ENCODE data around the gene TCF7L2. TPM values are rescaled to one million over a fixed set of nuclear protein-coding genes. Genes with fewer than 3 reads are reported as not detected.

TCF7L2 gene
- total and polyA plus RNA-seq, 4 donors = 14.0 to 57.8 (median 34.8) TPM

DNA sequence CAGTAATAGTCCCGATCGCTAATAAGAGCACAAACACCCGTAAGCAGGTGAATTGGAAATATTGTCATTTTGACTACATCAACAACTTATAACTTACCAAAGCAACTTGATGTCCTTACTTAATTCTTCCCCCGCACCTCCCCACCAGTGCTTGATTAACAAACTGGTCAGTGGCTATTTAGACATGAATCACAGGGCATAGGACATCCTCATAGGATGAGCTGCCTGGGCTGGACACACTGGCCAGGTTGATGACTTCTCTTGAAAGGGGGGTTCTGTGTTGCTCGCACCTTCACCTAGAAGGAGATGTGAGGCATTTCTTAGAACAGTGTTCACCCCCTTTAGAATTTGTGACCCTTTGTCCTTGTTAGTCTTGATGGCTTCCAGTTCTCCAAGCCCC is 163.2 kb downstream of the TCF7L2 start:
- no peak for ATAC-seq (ENCODE audit: low FRiP score)
- H3K27me3 ChIP-seq (ENCODE audit: control insufficient read depth in 1 of 2, insufficient read depth in 2 of 2, low read length in 1 of 2) = no peaks in the 10 kb centered on the region
- no peak for DNase-seq
- WGBS, 2 donors = 95 to 99% methylated on average over 5 of the region's 5 CpGs
- intact Hi-C loops (cut with DNase I) = no loop called here
- no peaks in the 10 kb centered on the region for H3K9me3 ChIP-seq (ENCODE audit: control insufficient read depth, low read length)
- H3K27ac ChIP-seq (ENCODE audit: low read depth in 1 of 2, low read length in 2 of 2) = no peak overlapping the region
- H3K36me3 ChIP-seq (ENCODE audit: control insufficient read depth in 1 of 2, insufficient read depth in 2 of 2, low read length in 1 of 2) = peaks cover 0 to 1% of the 10 kb centered on the region in 2 donors
- no peak overlapping the region for H3K4me3 ChIP-seq (ENCODE audit: low read length in 2 of 2)
- H3K4me1 ChIP-seq (ENCODE audit: control insufficient read depth in 1 of 2, insufficient read depth in 2 of 2, low read length in 2 of 2) = peaks cover 4 to 5% of the 10 kb centered on the region in 2 donors

DNA sequence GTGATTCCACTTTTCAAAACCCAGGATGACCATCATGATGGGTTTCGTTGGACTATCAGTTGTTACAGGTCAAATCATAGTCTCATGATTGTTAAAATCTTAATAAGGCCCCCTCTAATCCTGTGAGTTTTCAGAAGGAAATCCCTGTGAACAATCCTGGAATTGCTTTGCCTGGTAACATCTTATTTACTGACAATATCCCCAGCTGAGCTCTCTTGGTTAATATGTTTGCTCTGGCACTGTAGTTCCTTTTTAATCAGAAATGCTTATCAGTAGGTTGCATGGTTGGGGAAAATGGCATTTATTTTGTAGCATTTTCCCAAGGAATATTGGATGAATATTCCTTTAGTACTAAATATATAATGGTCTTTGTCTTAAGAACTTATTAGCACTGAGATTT is 163.9 kb downstream of the TCF7L2 start:
- intact Hi-C loops (cut with DNase I) = no loop called here
- WGBS, 2 donors = 52 to 85% methylated on average over 1 of the region's 1 CpG
- H3K9me3 ChIP-seq (ENCODE audit: control insufficient read depth, low read length) = no peaks in the 10 kb centered on the region
- H3K27ac ChIP-seq (ENCODE audit: low read depth in 1 of 2, low read length in 2 of 2) = no peak overlapping the region
- H3K27me3 ChIP-seq (ENCODE audit: control insufficient read depth in 1 of 2, insufficient read depth in 2 of 2, low read length in 1 of 2) = no peaks in the 10 kb centered on the region
- DNase-seq (no peak), ATAC-seq (ENCODE audit: low FRiP score) (no peak)
- no peak overlapping the region for H3K4me3 ChIP-seq (ENCODE audit: low read length in 2 of 2)
- H3K4me1 ChIP-seq (ENCODE audit: control insufficient read depth in 1 of 2, insufficient read depth in 2 of 2, low read length in 2 of 2) = peaks cover 4 to 5% of the 10 kb centered on the region in 2 donors
- peaks cover 0 to 1% of the 10 kb centered on the region in 2 donors for H3K36me3 ChIP-seq (ENCODE audit: control insufficient read depth in 1 of 2, insufficient read depth in 2 of 2, low read length in 1 of 2)

DNA sequence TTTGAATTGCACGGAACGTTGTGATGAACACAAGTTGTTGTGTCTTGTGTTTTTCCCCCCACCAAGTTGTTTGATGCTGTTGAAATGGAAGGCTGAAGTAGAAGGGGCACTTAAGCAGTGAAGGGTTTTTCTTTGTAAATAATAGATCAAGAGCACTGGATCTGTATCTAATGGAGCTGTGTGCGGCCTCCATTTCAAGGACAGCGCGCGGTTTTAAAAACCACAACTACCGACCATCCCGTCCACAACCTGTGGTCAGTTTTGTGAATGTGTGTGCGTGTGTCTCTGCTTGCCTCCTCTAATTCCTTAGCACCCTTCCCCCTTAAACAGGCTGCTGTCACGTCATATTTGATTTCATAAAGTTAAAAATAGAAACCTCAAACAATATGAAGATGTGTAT is 165.5 kb downstream of the TCF7L2 start:
- intact Hi-C loops (cut with DNase I) = no loop called here
- DNase-seq (no peak), ATAC-seq (ENCODE audit: low FRiP score) (no peak)
- H3K36me3 ChIP-seq (ENCODE audit: control insufficient read depth in 1 of 2, insufficient read depth in 2 of 2, low read length in 1 of 2) = peaks cover 0 to 1% of the 10 kb centered on the region in 2 donors
- no peaks in the 10 kb centered on the region for H3K9me3 ChIP-seq (ENCODE audit: control insufficient read depth, low read length)
- H3K4me3 ChIP-seq (ENCODE audit: low read length in 2 of 2) = no peak overlapping the region
- WGBS, 2 donors = 92 to 94% methylated on average over 10 of the region's 10 CpGs
- peaks cover 4 to 5% of the 10 kb centered on the region in 2 donors for H3K4me1 ChIP-seq (ENCODE audit: control insufficient read depth in 1 of 2, insufficient read depth in 2 of 2, low read length in 2 of 2)
- no peaks in the 10 kb centered on the region for H3K27me3 ChIP-seq (ENCODE audit: control insufficient read depth in 1 of 2, insufficient read depth in 2 of 2, low read length in 1 of 2)
- H3K27ac ChIP-seq (ENCODE audit: low read depth in 1 of 2, low read length in 2 of 2) = no peak overlapping the region

DNA sequence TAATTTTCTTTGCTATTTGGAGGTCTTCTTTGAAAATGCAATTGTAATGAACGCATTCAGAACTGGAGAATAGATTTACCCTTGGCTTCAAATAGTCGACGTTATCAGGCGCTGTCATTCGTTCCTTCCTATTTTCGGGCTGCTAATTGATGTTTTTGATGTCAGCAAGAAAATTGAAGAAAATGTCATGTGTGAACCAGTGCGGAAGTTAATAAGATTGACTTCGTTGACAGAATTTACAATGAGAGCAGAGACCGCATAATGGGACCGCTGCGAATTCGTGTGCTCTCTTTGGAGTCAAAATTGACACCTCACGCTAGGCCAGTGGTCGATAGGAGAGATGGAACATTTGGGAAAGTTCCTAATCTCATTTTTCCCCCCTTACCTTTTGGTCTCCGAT is 168.8 kb downstream of the TCF7L2 start:
- Histone ChIP-seq H3K27me3 (ENCODE audit: control insufficient read depth in 1 of 2, insufficient read depth in 2 of 2, low read length in 1 of 2) (no peaks in the 10 kb centered on the region), H3K27ac (ENCODE audit: low read depth in 1 of 2, low read length in 2 of 2) (no peak overlapping the region), H3K36me3 (ENCODE audit: control insufficient read depth in 1 of 2, insufficient read depth in 2 of 2, low read length in 1 of 2) (peaks cover 0 to 1% of the 10 kb centered on the region in 2 donors), H3K9me3 (ENCODE audit: control insufficient read depth, low read length) (no peaks in the 10 kb centered on the region), H3K4me3 (ENCODE audit: low read length in 2 of 2) (no peak overlapping the region), H3K4me1 (ENCODE audit: control insufficient read depth in 1 of 2, insufficient read depth in 2 of 2, low read length in 2 of 2) (peaks cover 0 to under 1% of the 10 kb centered on the region in 2 donors)
- ATAC-seq (ENCODE audit: low FRiP score) (no peak), DNase-seq (no peak)
- 92 to 94% methylated on average over 15 of the region's 15 CpGs for WGBS, 2 donors
- intact Hi-C loops (cut with DNase I) = no loop called here

DNA sequence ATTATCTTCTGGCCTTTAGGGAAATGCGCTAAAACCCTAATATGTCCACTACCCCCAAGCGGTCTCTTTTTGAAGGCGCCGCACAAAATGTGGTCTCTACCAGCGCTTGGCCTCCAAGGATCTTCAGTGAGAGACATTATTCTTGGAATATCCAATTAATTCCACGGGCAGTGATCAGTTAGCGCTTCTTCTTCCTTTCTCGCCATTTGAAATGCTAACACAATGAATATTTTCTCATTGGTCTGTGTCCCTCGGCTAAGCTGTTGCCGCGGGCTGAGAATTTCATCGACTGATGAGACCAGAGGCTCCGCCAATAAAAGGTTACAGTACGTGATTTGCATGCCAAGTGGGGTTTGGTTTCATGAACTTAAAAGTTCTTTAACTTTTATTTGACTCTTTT is 169.8 kb downstream of the TCF7L2 start:
- DNase-seq (no peak), ATAC-seq (ENCODE audit: low FRiP score) (no peak)
- Histone ChIP-seq H3K27ac (ENCODE audit: low read depth in 1 of 2, low read length in 2 of 2) (no peak overlapping the region), H3K4me3 (ENCODE audit: low read length in 2 of 2) (no peak overlapping the region), H3K4me1 (ENCODE audit: control insufficient read depth in 1 of 2, insufficient read depth in 2 of 2, low read length in 2 of 2) (no peaks in the 10 kb centered on the region), H3K27me3 (ENCODE audit: control insufficient read depth in 1 of 2, insufficient read depth in 2 of 2, low read length in 1 of 2) (no peaks in the 10 kb centered on the region), H3K9me3 (ENCODE audit: control insufficient read depth, low read length) (no peaks in the 10 kb centered on the region), H3K36me3 (ENCODE audit: control insufficient read depth in 1 of 2, insufficient read depth in 2 of 2, low read length in 1 of 2) (peaks cover 0 to 1% of the 10 kb centered on the region in 2 donors)
- 98% methylated on average over 14 of the region's 14 CpGs for WGBS, 2 donors
- intact Hi-C loops (cut with DNase I) = loop anchor here in 1 of 2 donors (10.0 kb wide), 1 partner anchor 305 kb away; no protein-coding TSS in a partner anchor

DNA sequence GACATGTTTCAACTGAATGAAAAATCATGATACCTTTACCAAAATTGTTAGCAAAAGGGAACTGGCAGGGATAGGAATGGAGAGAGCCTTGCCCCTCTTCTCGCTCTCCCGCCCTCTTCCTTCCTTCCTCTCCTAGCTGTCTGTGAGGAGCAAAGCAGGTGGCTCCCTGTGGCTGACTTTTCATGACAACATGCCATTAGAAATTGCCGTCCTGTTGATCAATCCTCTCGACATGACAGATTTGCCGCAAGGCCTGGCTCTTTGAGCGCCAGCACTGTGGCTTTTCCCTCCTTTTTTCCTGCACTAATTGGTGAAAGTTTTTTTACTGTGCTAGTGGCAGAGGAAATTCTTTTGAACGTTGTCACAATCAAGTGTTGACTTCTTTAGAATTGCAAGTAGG is 171.1 kb downstream of the TCF7L2 start:
- Histone ChIP-seq H3K36me3 (ENCODE audit: control insufficient read depth in 1 of 2, insufficient read depth in 2 of 2, low read length in 1 of 2) (no peaks in the 10 kb centered on the region), H3K4me1 (ENCODE audit: control insufficient read depth in 1 of 2, insufficient read depth in 2 of 2, low read length in 2 of 2) (no peaks in the 10 kb centered on the region), H3K4me3 (ENCODE audit: low read length in 2 of 2) (no peak overlapping the region), H3K27me3 (ENCODE audit: control insufficient read depth in 1 of 2, insufficient read depth in 2 of 2, low read length in 1 of 2) (no peaks in the 10 kb centered on the region), H3K9me3 (ENCODE audit: control insufficient read depth, low read length) (no peaks in the 10 kb centered on the region), H3K27ac (ENCODE audit: low read depth in 1 of 2, low read length in 2 of 2) (no peak overlapping the region)
- 83 to 87% methylated on average over 7 of the region's 7 CpGs for WGBS, 2 donors
- intact Hi-C loops (cut with DNase I) = loop anchor here in 1 of 2 donors (10.0 kb wide), 1 partner anchor 306 kb away; no protein-coding TSS in a partner anchor
- DNase-seq = no peak
- ATAC-seq (ENCODE audit: low FRiP score) = no peak

DNA sequence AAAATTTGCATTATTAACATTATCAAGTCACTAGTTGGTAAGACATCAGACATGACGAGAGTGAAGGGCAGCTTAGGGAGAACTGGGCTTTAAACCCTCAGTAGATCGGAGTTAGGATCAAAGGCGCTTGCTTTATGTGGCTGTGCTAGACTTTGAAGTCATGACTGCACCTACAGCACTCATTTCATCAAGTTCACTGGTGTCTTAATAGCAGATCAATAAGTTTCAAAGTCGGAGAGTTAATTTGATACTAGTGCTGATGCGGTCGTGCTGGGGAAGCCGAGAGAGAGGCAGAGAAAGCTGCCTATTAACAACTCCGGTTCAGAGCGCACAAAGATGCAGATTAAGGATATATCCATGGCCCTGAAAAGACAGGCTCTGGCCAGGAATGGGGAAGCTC is 172.9 kb downstream of the TCF7L2 start:
- no peaks in the 10 kb centered on the region for H3K9me3 ChIP-seq (ENCODE audit: control insufficient read depth, low read length)
- peaks cover 0 to 2% of the 10 kb centered on the region in 2 donors for H3K4me1 ChIP-seq (ENCODE audit: control insufficient read depth in 1 of 2, insufficient read depth in 2 of 2, low read length in 2 of 2)
- DNase-seq = no peak
- intact Hi-C loops (cut with DNase I) = loop anchor here in 1 of 2 donors (10.0 kb wide), 1 partner anchor 308 kb away; no protein-coding TSS in a partner anchor
- no peak overlapping the region for H3K4me3 ChIP-seq (ENCODE audit: low read length in 2 of 2)
- ATAC-seq (ENCODE audit: low FRiP score) = no peak
- no peaks in the 10 kb centered on the region for H3K27me3 ChIP-seq (ENCODE audit: control insufficient read depth in 1 of 2, insufficient read depth in 2 of 2, low read length in 1 of 2)
- H3K27ac ChIP-seq (ENCODE audit: low read depth in 1 of 2, low read length in 2 of 2) = no peak overlapping the region
- WGBS, 2 donors = 95% methylated on average over 9 of the region's 9 CpGs
- no peaks in the 10 kb centered on the region for H3K36me3 ChIP-seq (ENCODE audit: control insufficient read depth in 1 of 2, insufficient read depth in 2 of 2, low read length in 1 of 2)

DNA sequence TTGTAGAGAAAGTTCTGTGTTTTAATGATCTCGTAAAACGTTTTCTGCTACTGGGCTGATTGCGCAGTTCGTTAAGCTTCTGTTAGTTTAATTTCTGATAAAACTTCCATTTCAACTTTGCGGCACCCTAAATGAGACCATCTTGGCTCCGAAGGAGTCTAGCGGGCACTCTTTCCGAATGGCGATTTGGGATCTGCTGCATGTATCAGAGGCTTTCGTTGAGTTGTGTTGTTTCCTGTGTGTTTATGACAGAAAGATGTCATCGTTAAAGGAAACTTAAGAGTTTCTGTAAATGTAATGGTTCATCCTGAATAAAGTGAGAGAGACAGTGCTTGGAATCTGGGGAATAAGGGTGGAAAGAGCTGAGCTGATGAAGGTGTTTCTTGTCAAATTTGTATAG is 174.7 kb downstream of the TCF7L2 start:
- H3K4me3 ChIP-seq (ENCODE audit: low read length in 2 of 2) = no peak overlapping the region
- H3K27ac ChIP-seq (ENCODE audit: low read depth in 1 of 2, low read length in 2 of 2) = no peak overlapping the region
- ATAC-seq (ENCODE audit: low FRiP score) (no peak), DNase-seq (no peak)
- no peaks in the 10 kb centered on the region for H3K36me3 ChIP-seq (ENCODE audit: control insufficient read depth in 1 of 2, insufficient read depth in 2 of 2, low read length in 1 of 2)
- H3K27me3 ChIP-seq (ENCODE audit: control insufficient read depth in 1 of 2, insufficient read depth in 2 of 2, low read length in 1 of 2) = no peaks in the 10 kb centered on the region
- H3K4me1 ChIP-seq (ENCODE audit: control insufficient read depth in 1 of 2, insufficient read depth in 2 of 2, low read length in 2 of 2) = peaks cover 0 to 2% of the 10 kb centered on the region in 2 donors
- H3K9me3 ChIP-seq (ENCODE audit: control insufficient read depth, low read length) = no peaks in the 10 kb centered on the region
- intact Hi-C loops (cut with DNase I) = loop anchor here (5.0 to 10.0 kb wide), 2 partner anchors 167 to 310 kb away; no protein-coding TSS in a partner anchor
- WGBS, 2 donors = 96 to 97% methylated on average over 11 of the region's 11 CpGs

DNA sequence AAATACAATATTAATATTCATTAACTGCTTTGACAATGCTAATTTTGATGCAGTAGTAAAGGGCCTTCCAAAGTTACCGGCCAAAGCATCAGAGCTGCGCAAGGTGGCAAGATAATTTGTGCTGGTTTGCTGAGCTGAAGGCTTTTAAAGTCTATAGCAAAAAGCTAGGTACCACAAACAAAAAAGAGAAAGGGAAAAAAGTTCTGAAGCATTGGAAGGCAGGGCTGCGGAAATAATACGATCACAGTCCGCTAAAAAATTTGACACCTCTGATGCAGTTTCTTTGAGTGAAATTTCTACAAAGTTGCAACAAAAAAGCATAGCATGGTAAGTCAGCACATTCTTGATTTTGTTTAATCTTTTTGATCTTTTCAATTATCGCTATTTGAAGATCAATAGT is 175.6 kb downstream of the TCF7L2 start:
- no peak for DNase-seq
- Histone ChIP-seq H3K36me3 (ENCODE audit: control insufficient read depth in 1 of 2, insufficient read depth in 2 of 2, low read length in 1 of 2) (no peaks in the 10 kb centered on the region), H3K9me3 (ENCODE audit: control insufficient read depth, low read length) (no peaks in the 10 kb centered on the region), H3K4me1 (ENCODE audit: control insufficient read depth in 1 of 2, insufficient read depth in 2 of 2, low read length in 2 of 2) (peaks cover 0 to 2% of the 10 kb centered on the region in 2 donors), H3K4me3 (ENCODE audit: low read length in 2 of 2) (no peak overlapping the region), H3K27me3 (ENCODE audit: control insufficient read depth in 1 of 2, insufficient read depth in 2 of 2, low read length in 1 of 2) (no peaks in the 10 kb centered on the region), H3K27ac (ENCODE audit: low read depth in 1 of 2, low read length in 2 of 2) (no peak overlapping the region)
- WGBS, 2 donors = 95 to 97% methylated on average over 6 of the region's 6 CpGs
- no peak for ATAC-seq (ENCODE audit: low FRiP score)
- intact Hi-C loops (cut with DNase I) = loop anchor here (5.0 to 10.0 kb wide), 2 partner anchors 168 to 311 kb away; no protein-coding TSS in a partner anchor
